HG03432 (cell line): ENCODE data around the gene PGP.

ENCODE experiments used
- ATAC-seq: cut with Tn5 transposase; IDR thresholded peaks from one replicate; pipeline ENCODE4 v1.9.1; 2021; ENCODE audit warnings: mild to moderate bottlenecking, moderate library complexity; ENCODE audit not compliant: unreplicated experiment

The PGP gene

DNA sequence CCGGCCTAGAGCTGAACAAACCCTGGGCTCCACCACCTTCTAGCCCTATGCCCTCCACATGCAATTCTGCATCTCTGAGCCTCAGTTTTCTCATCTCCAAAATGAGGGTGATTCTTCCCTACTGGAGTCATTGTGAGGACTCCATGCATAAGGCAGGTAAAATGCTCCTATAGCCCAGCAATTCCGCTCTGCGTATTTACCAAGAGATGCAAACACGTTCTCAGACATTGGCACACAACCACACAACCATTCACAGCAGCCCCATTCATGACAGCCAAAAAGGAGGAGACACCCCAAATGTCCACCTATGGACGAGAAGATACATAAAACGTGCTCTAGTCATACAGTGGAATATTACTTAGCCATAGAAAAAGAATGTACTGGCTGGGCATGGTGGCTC is 14.3 kb downstream of the PGP start:
- ATAC-seq = no peak

DNA sequence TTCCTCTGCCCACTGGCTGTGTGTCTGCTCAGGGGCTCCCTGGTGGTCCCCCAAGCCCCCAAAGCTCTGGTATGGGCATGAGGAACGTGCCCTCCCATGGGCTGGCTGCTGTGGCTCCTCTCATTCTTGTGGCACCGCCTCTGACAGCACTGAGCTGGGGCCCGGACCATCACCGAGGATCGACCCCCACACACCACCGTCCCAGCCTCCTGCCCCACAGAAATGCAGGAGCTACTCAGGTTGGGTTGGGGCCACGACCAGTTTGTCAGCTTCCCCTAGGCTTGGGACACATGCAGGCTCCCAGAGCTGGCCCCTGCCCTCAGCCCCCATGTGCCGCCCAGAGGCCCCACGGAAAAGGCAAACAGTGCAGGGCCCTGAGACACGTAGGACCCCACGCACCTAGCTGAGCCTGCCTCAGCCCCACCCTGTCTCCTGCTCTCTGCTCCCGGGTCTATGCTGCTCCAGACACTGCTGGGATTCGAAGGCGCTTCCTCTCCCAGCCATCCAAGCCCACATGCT is 15.0 kb downstream of the PGP start:
- ATAC-seq = no peak

DNA sequence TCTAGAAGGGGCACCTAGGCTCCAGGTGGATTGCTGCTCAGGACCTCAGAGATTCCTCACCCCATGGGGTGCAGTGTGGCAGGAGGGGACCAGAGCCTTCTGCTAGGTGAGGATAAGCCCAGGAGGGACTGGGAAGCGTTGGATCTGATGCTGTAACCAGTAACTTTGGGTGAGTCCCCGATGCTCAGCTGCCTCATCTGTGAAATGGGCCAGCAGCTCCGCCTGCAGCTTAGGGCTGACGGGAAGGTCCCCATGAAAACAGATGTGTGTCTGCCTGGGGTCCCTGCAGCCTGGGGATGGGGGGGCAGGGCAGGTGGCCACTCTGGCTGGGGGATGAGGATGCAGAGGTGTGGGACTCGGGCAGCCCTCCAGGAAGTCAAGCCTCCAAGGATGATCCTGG is 15.5 kb downstream of the PGP start:
- no peak for ATAC-seq

DNA sequence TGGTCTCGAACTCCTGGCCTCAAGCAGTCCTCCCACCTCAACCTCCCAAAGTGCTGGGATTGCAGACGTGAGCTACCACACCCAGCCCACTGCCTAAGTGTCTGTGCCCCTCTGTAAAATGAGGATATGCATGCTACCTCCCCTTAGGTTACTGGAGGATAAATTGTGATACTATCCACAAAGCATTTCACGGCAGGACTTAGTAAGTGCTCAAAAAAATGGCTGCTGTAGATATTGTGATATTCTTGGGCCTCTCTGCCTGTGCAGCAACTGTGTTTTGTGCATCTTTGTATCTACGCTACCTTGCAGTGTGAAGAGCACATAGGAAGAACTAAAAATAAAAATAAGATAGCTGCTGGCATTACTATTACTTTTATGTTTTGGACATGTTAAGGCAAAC is 16.4 kb downstream of the PGP start:
- ATAC-seq = no peak

DNA sequence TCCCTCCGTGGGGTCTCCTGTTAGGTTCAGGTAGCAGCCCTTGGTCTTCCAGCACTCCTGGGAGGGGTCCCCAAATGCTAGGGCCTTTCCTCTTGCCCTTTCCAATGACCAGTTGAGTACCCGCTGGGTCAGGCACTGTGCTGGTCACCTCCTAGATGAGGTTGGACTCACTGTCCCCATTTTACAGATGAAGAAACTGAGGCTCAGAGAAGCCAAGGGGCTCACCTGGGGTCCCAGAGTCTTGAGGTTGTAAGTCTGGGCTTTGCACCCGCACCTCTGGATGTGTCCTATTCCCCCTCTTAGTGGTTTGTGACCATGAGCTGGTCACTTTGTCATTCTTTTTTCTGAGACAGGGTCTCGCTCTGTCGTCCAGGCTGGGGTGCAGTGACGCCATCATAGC is 16.9 kb downstream of the PGP start:
- ATAC-seq = no peak

DNA sequence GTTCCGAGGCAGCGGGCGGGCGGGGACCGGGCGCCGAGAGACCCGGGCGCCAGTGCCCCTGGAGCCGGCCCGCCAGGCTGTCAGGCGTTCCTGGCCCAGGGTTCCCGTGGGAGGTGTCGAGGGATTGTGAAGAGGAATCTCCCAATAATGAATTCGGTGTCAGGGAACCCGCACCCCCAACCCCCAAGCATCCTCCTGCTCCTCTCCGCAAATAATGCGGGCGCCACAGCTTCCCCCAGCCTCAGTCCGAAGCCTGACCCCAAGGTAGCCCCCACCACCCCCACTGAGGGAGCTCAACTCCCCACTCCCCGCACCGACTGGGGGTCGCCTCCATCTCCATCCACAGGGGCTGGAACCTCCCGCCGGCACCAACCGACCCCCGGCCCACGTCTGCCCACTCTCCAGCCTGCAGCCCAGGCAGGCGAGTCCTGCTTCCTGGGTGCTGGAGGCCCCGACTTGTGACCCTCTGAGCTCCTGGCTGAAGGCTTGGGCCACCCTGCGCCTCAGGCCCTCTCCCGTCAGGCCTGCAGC is 17.6 kb downstream of the PGP start:
- no peak for ATAC-seq

DNA sequence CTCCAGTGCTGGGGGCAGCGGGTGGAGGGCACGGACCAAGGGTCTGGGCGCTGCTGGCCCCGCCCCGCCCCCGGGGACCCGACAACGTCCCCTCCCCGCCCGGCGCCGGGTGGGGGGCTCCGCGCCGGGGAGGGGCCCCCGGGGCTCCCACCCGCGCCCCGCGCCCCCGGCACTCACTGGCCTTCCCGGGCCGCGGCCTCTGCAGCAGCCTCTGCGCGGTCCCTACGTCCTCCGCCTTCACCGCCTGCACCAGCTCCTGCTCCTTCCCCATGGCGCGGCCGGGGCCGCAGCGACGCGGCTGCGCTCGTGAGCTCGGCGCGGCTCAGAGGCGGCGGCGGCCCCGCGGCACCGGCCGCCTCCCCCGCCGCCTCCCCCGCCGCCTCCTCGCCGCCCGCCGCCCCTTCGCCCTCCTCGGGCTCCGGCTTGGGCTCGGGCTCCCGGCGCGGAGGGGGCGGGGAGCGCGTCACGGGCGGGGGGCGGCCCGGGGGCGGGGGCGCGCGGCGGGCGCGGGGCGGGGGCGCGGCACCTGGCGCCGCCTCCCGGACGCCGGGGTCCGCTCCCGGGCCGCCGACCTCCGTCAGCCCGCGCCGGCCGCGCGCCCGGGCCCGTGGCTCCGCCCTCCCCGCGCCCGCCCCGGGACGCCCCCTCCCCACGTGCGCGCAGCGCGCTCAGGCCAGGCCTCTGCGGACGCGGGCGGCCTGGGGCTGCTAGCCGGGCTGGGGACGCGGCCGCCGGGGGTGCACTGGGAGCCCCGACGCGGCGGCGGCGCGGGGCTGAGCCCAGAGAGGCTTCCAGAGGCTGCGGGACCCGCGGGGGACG is 18.3 kb downstream of the PGP start, which contains the start of gene CASKIN1:
TSS of gene CASKIN1 (minus strand) at position 444 of the 819 bp plus-strand sequence. CDS start at position 271, 173 bp downstream.
- ATAC-seq = no peak

DNA sequence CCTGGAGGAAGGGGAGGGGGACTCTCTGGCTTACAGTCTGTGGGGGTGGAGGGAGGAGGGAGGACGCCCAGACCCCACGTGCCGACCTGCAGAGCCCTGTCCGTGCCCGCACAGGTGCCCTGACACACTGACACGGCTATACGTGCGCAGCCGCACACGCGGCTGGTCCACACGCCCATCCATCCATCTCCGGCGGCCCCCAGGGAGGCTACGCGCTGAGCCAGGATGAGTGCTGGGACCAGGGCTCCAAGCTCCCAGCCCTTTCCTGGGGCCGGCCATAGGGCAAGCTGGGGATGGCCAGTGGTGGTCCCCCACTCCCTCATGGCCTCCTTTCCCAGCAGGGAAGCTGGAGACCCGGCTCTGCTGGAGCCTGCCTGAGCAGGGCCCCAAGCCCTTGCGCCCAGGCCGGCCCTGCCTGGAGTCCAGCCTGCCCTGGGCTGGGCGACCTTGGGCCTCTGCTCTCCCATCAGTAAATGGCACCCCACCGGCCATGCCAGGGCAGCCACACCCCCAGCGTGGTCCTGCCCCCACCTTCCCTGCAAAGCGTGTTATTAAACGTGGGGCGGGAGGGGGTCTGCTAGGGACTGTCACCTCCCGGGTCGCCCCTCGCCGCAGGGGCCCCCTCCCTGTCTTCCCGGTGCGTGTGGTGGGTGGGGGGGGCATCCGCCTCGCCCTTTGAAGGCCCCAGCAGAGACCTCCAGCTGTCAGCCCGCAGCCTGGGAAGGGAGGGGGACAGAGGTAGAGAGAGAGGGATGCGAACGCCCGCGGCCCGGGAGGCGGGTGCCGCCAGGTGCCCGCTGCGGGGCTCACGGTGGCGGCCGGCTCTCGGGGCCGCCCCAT is 19.1 kb downstream of the PGP start:
- no peak for ATAC-seq

DNA sequence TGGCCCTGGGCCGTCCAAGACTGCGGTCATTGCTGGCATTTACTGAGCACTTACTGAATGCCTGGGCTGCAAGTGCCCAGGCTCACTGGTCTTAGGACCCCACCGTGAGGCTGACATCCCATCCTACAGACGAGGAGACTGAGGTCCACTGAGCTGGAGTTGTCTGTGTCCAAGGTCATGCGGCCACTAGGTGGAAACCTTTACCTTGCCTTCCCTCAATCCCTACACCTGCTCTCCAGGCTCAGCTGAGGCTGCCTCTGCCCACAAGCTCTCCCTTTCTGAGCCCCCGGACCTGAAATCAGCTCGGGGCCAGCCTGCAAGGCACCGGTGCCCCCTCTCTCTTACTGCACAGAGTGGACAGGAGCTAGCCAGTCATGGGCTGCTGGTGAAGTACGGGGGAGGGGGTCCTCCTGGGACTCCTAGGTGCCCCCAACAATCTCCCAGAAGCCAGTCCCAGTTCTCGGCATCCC is 19.8 kb downstream of the PGP start:
- no peak for ATAC-seq

DNA sequence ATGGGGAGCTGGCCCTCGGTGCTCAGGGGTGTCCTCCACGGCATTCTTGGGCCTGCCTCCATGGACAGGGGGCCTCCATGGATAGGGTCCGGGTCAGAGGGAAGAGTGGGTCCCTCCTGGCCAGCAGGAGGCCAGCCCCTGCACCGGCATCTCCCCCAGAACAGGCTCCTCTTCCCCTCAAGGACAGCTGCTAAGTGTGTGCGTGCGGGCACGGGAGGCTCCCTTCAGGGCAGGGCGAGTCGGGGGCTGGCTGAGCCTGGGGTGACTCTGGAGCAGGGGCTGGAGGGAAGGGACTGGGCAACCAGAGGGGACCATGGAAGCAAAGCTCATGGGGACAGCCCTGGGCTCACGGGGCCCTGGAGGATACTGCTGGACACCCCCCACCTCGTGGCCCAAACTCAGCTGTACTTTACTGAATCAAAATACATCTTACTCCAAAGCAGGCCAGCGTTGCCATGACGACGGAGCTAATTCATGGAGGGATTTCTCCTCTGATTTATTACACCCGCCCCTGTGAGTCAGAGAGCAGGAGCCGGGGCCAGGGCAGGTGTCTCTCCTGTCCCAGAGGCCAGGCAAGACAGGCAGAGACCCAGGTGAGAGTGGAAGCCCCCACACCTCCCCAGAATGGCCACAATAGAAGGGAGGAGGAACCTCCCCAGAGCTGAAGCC is 20.3 kb downstream of the PGP start:
- ATAC-seq = no peak

DNA sequence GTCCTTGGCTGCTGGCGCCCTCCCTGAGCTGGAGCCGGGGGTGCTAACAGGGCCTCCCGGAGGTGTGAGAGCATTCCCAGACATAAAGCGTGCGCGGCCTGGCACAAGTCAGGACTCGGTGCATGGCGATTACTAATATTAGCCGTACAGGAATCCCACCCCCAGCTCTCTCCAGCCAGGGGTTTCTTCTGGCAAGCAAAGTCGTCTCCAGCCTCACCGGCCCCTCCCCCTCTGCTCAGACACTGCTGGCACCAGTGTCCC is 23.3 kb downstream of the PGP start:
- ATAC-seq = no peak

DNA sequence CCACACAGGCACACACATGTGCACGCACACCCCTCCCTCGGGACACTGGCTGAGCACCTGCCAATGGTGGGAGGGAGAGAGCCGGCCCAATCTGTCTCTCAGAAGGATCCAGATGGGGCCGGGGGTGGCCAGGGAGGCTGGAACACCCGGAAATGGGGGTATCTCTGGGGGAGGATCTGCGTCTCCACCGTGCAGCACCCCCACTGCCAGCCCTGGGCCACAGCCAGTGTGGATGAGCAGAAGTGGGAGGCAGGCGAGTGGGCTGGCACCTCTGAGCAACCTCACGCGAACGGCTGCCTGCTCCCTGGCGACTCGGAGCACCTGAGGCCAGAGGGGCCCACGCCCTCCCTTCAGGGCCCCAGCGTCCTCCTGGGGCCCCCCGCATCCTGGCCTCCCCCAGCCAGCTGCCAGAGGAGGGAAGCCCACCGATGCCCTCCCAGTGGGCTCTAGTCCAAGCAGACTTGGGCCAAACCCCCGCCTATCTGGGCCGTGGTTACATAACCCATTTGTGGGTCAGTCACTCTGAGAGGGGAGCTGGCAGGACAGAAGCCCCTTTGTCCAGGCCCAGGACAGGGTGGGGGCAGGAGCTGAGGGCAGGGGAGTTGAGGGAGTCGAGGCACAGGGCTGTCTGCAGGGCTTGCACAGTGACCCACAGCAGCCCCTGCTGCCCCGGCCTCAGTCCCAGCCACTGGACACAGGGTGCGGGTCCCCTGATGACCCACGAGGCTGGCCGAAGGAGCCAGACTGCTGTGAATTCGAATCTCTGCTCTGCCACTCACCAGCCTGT is 23.8 kb downstream of the PGP start:
- ATAC-seq = no peak

DNA sequence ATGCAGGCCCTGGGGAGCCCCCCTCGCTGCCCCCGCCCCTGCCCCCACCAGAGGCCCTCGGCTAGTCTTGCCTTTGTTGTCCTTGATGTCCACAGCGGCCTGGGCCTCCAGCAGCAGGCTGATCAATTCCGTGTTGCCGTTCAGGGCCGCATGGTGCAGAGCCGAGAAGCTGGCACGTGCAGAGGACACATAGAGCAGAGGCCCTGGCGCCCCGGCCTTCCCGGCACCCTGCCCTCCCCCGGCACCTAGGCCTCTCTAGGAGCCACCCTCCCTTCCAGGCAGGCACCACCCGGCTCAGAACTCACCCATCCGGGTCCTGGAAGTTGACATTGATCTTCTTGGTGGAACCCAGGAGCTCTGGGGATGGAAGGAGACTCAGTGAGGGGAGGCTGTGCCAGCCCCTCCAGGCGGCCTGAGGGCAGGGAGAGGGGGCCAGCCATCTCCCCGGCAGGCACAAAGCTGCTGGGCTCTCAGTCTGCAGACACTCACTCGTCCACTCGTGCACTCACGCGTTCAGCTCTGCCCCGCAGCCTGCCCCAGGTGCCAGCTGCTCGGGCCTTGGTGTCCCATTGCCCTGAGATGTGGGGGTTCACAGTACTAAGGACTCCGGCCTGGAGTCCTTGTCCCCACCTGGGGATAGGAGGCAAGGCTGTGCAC is 24.5 kb downstream of the PGP start:
- no peak for ATAC-seq

DNA sequence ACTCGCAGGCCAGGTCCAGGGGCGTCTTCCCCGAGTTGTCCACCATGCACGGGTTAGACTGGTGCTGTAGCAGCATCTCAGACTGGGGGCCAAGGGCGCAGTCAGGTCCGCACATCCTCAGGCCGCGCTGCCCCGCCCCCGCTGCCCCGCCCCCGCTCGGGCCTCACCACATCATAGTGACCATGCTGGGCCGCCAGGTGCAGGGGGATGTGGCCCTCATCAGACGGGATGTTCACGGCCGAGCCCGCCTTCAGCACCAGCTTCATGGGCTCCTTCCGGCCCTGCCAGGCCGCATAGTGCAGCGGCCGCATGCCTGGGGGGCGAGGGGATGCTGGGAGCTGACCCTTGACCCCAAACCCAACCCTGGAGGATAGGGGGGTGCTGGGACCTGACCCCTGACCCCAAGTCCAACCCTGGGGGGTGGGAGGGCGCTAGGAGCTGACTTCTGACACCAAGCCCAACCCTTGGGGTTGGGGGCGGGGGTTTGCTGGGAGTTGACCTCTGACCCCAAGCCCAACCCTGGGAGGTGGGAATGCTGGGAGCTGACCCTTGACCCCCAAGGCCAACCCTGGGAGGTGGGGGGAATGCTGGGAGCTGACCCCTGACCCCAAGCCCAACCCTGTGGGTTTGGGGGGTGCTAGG is 25.3 kb downstream of the PGP start:
- ATAC-seq = no peak

DNA sequence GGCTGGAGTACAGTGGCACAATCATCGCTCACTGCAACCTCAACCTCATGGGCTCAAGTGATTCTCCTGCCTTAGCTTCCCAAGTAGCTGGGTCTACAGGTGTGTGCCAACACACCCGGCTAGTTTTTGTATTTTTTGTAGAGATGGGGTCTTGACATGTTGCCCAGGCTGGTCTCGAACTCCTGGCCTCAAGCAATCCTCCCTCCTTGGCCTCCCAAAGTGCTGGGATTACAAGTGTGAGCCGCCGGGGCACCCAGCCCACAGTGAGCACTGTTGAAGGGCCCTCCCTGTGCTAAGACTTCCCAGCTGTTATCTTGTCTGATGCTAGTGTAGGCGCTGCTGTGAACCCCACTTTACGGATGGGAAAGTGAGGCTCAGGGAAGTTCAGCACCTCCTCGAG is 26.2 kb downstream of the PGP start:
- ATAC-seq = no peak

DNA sequence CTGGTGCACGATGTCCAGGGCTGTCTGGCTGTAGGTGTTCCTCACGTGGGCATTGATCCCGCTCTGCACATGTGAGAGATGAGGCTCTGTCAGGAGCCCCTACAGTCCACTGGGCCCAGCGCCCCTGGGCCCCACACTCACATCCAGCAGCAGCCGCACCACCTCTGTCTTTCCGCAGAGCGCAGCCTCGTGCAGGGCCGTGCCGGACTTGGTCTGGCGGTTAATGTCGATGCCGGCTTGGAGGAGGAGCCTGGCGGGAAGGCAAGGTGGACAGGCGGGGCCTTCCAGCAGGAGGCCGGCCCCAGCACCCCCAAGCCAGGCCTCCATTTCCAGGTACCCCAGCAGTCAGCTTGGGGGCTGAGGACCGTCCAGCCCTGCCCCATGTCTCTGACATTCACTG is 27.4 kb downstream of the PGP start:
- no peak for ATAC-seq

DNA sequence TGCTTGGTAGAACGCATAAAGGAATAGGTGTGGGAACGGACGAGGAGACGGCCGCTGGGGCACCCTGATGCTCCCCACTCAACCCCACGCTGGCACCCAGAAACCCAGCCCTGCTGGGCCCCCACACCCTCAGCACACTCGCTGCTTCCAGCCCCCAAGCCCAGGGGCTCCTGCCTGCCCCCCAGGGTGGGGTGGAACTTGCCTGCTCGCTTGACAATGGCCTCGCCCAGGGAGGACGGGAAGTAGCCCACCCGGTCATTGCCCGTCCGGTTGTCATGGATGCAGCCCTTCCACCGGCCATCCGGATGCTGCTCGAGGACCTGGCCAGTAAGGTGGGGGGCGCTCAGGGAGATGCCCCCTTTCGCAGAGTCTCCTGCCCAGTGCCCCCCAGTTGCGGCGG is 28.1 kb downstream of the PGP start:
- ATAC-seq = no peak

DNA sequence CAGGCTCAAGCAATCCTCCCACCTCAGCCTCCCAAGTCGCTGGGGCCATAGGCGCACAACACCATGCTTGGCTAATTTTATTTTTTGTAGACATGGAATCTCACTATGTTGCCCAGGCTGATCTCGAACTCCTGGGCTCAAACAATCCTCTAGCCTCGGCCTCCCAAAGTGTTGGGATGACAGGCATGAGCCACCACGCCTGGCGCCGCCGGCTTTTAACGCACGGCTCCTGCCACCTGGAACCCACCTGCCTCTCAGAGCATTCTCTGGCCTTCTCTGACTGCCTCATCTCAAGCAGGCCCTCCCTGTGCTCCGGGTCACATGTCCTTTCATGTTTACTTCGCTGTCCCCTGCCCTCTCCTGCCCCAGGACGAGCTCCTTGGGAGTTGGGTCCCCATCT is 28.6 kb downstream of the PGP start:
- no peak for ATAC-seq

DNA sequence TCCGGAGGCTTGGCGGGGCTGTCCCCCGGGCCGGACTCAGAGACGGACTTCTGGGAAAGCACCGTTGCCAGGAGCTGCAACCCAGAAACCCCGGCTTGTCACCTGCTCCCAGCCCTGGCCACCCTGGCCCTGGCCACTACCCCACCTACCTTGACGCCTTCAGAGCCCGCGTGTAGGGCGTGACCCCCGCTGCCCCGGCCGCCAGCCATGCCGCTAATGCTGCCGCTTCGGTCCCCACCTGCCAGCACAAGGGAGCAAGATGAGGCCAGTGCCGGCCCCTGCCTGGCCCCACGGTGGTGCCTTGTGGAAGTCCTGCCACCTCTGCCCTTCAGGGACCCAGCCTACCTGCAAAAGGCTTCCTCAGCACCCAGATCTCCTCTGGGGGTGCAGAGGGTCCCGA is 29.7 kb downstream of the PGP start:
- no peak for ATAC-seq

DNA sequence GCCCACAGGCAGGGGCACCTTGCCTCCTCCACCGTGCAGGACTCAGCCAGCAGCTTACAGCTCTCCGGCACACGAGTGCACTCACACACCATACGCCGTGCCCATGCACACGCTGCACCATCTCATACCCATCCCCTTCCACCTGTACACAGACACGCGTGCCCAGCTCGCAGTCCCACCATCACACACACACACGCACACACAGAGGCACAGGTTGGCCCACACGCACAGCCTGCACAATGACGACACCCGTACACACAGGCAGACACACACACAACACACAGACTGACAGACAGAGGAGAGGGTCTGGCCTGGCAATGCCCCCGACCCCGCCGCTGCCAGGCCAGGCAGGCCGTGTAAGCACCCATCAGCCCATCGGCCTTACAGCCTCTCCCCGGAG is 30.3 kb downstream of the PGP start:
- no peak for ATAC-seq
